ENCODE data around the gene ELF1. TPM values are rescaled to one million over a fixed set of nuclear protein-coding genes. Genes with fewer than 3 reads are reported as not detected.

ELF1 gene
- 3.7 TPM for polyA plus RNA-seq (2012; ENCODE audit: insufficient read length, low read depth)

DNA sequence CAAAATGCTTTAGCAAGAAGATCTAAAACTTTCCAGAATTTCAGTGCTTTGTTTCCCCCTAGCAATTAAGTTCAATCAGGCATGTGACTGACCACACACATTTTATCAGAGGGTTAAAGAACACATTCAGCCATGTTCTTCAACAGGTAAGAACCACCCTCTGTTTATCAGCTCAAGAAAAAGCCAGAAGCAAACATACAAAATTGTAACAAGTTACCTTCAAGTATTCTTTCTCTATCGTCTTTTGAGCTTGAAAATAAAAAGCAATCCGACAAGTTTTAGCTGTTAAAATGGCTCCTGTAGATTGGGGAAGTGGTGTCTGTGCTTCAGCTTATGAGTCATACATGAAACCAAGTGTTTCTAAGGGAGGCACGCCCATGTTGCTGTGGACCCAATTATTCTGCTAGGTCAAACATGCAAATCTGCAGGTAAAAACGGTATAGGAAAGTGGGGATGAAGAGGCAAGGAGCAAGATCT lies at the start of gene ELF1:
Gene ELF1, minus strand, starts transcription at position 306 of the 477 bp plus-strand sequence. CDS start 37,262 bp downstream, outside the sequence.
- TF ChIP-seq TAF1 (IDR thresholded peaks at IDR 0.05; ENCODE audit: borderline replicate concordance, insufficient read depth, low read length), result no peak
- TF ChIP-seq SIN3A (IDR thresholded peaks at IDR 0.05; ENCODE audit: borderline replicate concordance, insufficient read depth, low read length), result no peak
- no peak for TF ChIP-seq REST (IDR thresholded peaks at IDR 0.05; ENCODE audit: insufficient read depth in 1 of 2, low read depth in 2 of 2, low read length in 2 of 2)
- no peak for TF ChIP-seq POLR2AphosphoS5 (IDR thresholded peaks at IDR 0.05; ENCODE audit: low read depth, low read length)
- no peak for TF ChIP-seq FOXP2 (optimal IDR thresholded peaks at IDR 0.05; ENCODE audit: borderline replicate concordance, extremely low read depth, extremely low read length, insufficient read depth)

DNA sequence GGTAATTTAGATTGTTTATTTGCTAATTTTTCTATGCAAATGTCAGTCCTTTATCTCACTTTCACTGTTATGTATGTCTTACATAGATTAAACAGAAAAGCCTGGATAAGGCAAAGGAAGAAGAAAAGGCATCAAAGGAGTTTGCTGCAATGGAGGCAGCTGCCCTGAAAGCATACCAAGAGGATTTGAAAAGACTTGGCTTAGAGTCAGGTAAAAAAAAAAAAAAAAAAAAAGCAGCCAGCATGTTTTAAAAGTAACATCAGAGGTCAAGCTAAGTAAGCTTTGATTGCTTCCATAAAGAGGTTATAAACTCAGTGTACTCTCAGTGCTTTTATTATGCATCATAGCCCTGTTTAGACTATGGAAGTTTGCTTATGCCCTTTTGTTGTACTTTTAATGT lies 46.0 kb upstream of the ELF1 start:
- TF ChIP-seq POLR2AphosphoS5 (IDR thresholded peaks at IDR 0.05; ENCODE audit: low read depth, low read length), result no peak
- TF ChIP-seq REST (IDR thresholded peaks at IDR 0.05; ENCODE audit: insufficient read depth in 1 of 2, low read depth in 2 of 2, low read length in 2 of 2), result no peak
- TF ChIP-seq FOXP2 (optimal IDR thresholded peaks at IDR 0.05; ENCODE audit: borderline replicate concordance, extremely low read depth, extremely low read length, insufficient read depth), result no peak
- no peak for TF ChIP-seq SIN3A (IDR thresholded peaks at IDR 0.05; ENCODE audit: borderline replicate concordance, insufficient read depth, low read length)

GRCh38 chr13:41064493-41064892 lies 45.4 kb upstream of the ELF1 start:
- TF ChIP-seq TAF1 (IDR thresholded peaks at IDR 0.05; ENCODE audit: borderline replicate concordance, insufficient read depth, low read length) (no peak), POLR2AphosphoS5 (IDR thresholded peaks at IDR 0.05; ENCODE audit: low read depth, low read length) (no peak), REST (IDR thresholded peaks at IDR 0.05; ENCODE audit: insufficient read depth in 1 of 2, low read depth in 2 of 2, low read length in 2 of 2) (no peak), FOXP2 (optimal IDR thresholded peaks at IDR 0.05; ENCODE audit: borderline replicate concordance, extremely low read depth, extremely low read length, insufficient read depth) (no peak), SIN3A (IDR thresholded peaks at IDR 0.05; ENCODE audit: borderline replicate concordance, insufficient read depth, low read length) (no peak)

DNA sequence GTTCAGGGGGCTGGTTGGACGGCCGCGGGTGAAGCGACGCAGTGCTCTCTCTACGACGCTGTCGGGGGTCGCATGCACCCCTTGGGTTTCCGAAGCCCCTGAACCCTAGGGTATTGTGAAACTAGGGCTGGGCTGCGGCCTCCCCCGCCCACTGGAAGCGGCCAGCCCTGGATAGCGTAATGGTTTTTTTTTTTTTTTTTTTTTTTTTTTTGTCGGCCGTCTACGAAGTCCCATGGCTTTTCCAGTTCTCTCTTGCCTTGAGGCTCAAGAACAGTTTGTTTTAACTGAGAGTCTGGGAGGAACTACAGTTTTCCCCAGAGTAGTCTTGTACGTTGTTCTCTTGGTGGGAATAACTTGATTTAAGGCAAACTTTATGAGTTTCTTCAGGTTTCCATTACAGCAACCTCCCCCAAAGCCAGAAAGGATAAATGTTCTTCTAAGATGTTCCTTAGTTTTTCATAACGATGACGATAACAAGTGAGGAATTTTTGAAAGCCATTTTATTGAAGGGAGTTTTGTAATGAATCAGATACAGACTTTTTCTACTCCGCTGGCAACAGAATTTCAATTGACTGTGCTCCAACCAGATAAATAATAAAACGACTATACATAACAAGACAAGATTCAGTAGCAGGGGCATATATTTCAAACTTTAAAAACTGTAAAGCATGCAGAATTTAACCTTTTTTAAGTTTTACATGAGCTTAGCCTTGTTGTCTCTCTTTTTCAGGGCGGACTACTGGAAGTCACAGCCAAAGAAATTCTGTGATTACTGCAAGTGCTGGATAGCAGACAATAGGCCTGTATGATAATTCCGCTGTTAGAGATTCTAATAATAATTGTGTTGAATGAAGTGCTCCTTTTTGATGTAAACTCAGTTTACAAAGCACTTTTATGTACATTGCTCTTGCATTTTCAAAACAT lies 43.1 kb upstream of the ELF1 start:
- TF ChIP-seq POLR2AphosphoS5 (IDR thresholded peaks at IDR 0.05; ENCODE audit: low read depth, low read length) (no peak; the same call in 1 of the 2 replicates), FOXP2 (optimal IDR thresholded peaks at IDR 0.05; ENCODE audit: borderline replicate concordance, extremely low read depth, extremely low read length, insufficient read depth) (no peak), REST (IDR thresholded peaks at IDR 0.05; ENCODE audit: insufficient read depth in 1 of 2, low read depth in 2 of 2, low read length in 2 of 2) (no peak), TAF1 (IDR thresholded peaks at IDR 0.05; ENCODE audit: borderline replicate concordance, insufficient read depth, low read length) (no peak), SIN3A (IDR thresholded peaks at IDR 0.05; ENCODE audit: borderline replicate concordance, insufficient read depth, low read length) (no peak)
